HG03575 (cell line): ENCODE results near the gene SLC35F5.
"Not testable (repeated sequence)": the region's sequence is repeated elsewhere in the genome, so short reads cannot be mapped to it uniquely, and the experiment has no call there.

Experiments
- ATAC-seq: cut with Tn5 transposase; IDR thresholded peaks from one replicate; pipeline ENCODE4 v1.9.1; 2021; ENCODE audit not compliant: unreplicated experiment, insufficient number of reproducible peaks, low FRiP score; ENCODE audit errors: extremely low read depth

Gene SLC35F5

GRCh38 chr2:113756355-113757137 is at the start of gene SLC35F5:
Gene SLC35F5 (minus strand): TSS chr2:113756642. CDS start chr2:113756409, 233 bp downstream.
- ATAC-seq = peak; percentile 71

GRCh38 chr2:113799375-113799774 is 42.9 kb upstream of the SLC35F5 start:
- no peak for ATAC-seq

GRCh38 chr2:113797237-113797636 is 40.8 kb upstream of the SLC35F5 start:
- ATAC-seq = no peak

GRCh38 chr2:113796592-113797175 is 40.2 kb upstream of the SLC35F5 start:
- ATAC-seq = no peak

GRCh38 chr2:113795405-113795920 is 39.0 kb upstream of the SLC35F5 start:
- ATAC-seq = no peak

- peak; percentile 93 for ATAC-seq
Observed at GRCh38 chr2:113791697-113792590, 35.5 kb upstream of the SLC35F5 start.

GRCh38 chr2:113784823-113785744 is 28.6 kb upstream of the SLC35F5 start:
- ATAC-seq = no peak

- ATAC-seq = no peak
Observed at GRCh38 chr2:113780472-113780871, 24.0 kb upstream of the SLC35F5 start.

GRCh38 chr2:113777371-113777770 is 20.9 kb upstream of the SLC35F5 start:
- ATAC-seq = no peak

- ATAC-seq = no peak
Observed at GRCh38 chr2:113776949-113777348, 20.5 kb upstream of the SLC35F5 start.

GRCh38 chr2:113774616-113775015 is 18.2 kb upstream of the SLC35F5 start:
- not testable (repeated sequence) for ATAC-seq

- ATAC-seq = no peak
Observed at GRCh38 chr2:113770929-113771328, 14.5 kb upstream of the SLC35F5 start.

GRCh38 chr2:113769555-113769954 is 13.1 kb upstream of the SLC35F5 start:
- ATAC-seq = no peak

- ATAC-seq = no peak
Observed at GRCh38 chr2:113768770-113769169, 12.3 kb upstream of the SLC35F5 start.

GRCh38 chr2:113767811-113768460 is 11.5 kb upstream of the SLC35F5 start:
- no peak for ATAC-seq

- ATAC-seq = no peak
Observed at GRCh38 chr2:113765276-113765675, 8.8 kb upstream of the SLC35F5 start.

GRCh38 chr2:113762377-113763118 is 6.1 kb upstream of the SLC35F5 start:
- ATAC-seq = no peak
